Parathyroid adenoma (tissue), 2 donors: Measurements from ENCODE around the gene ANKRD13A.

Source experiments
- H2AFZ ChIP-seq: fragments of 300-600 bp; sonication (generic); one replicate; pipeline ENCODE4 v1.7.0; 2017; ENCODE audit warnings: antibody characterized with exemption, mild to moderate bottlenecking
- H3K27ac ChIP-seq: fragments of 300-600 bp; sonication (generic); one replicate; pipeline ENCODE4 v1.7.0; 2017
- H3K27me3 ChIP-seq: fragments of 300-600 bp; sonication (generic); one replicate; pipeline ENCODE4 v1.7.0; 2017; ENCODE audit warnings: low read length; ENCODE audit not compliant: control insufficient read depth, insufficient read depth
- H3K36me3 ChIP-seq: fragments of 300-600 bp; sonication (generic); one replicate; pipeline ENCODE4 v1.7.0; 2017; ENCODE audit warnings: low read length; ENCODE audit not compliant: control insufficient read depth, insufficient read depth
- H3K4me1 ChIP-seq: fragments of 300-600 bp; sonication (generic); one replicate; pipeline ENCODE4 v1.7.0; 2017; ENCODE audit warnings: control low read depth
- H3K4me2 ChIP-seq: fragments of 300-600 bp; sonication (generic); one replicate; pipeline ENCODE4 v1.7.0; 2017; ENCODE audit warnings: low read length
- H3K4me3 ChIP-seq: fragments of 300-600 bp; sonication (generic); one replicate; pipeline ENCODE4 v1.7.0; 2017; ENCODE audit warnings: low read depth, low read length
- H3K79me2 ChIP-seq: fragments of 300-600 bp; sonication (generic); one replicate; pipeline ENCODE4 v1.7.0; 2017; ENCODE audit warnings: control low read depth
- H3K9ac ChIP-seq: fragments of 300-600 bp; sonication (generic); one replicate; pipeline ENCODE4 v1.7.0; 2017; ENCODE audit warnings: mild to moderate bottlenecking
- H3K9me3 ChIP-seq: fragments of 300-600 bp; sonication (generic); one replicate; pipeline ENCODE4 v1.7.0; 2017; ENCODE audit warnings: low read length; ENCODE audit not compliant: control insufficient read depth
- TF ChIP-seq, protein P1 (sequence below): fragments of 300-600 bp; sonication (generic); IDR thresholded peaks from one replicate; pipeline ENCODE4 v1.7.0; 2017; ENCODE audit warnings: antibody characterized with exemption, mild to moderate bottlenecking
- donor health status: primary hyperparathyroidism.

Gene ANKRD13A

GRCh38 chr12:109997393-109997792 lies 1.8 kb upstream of the ANKRD13A start:
- TF ChIP-seq, protein P1, sequence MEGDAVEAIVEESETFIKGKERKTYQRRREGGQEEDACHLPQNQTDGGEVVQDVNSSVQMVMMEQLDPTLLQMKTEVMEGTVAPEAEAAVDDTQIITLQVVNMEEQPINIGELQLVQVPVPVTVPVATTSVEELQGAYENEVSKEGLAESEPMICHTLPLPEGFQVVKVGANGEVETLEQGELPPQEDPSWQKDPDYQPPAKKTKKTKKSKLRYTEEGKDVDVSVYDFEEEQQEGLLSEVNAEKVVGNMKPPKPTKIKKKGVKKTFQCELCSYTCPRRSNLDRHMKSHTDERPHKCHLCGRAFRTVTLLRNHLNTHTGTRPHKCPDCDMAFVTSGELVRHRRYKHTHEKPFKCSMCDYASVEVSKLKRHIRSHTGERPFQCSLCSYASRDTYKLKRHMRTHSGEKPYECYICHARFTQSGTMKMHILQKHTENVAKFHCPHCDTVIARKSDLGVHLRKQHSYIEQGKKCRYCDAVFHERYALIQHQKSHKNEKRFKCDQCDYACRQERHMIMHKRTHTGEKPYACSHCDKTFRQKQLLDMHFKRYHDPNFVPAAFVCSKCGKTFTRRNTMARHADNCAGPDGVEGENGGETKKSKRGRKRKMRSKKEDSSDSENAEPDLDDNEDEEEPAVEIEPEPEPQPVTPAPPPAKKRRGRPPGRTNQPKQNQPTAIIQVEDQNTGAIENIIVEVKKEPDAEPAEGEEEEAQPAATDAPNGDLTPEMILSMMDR, result no peak
- Histone ChIP-seq H3K4me2 (no peak overlapping the region), H3K9ac (no peak overlapping the region), H3K27me3 (no peaks in the 10 kb centered on the region), H3K36me3 (no peaks in the 10 kb centered on the region), H3K4me1 (peaks cover 4% of the 10 kb centered on the region), H3K79me2 (peaks cover 13% of the 10 kb centered on the region), H3K4me3 (no peak overlapping the region), H3K27ac (no peak overlapping the region), H2AFZ (no peak overlapping the region), H3K9me3 (no peaks in the 10 kb centered on the region)

- H3K4me1 ChIP-seq, result peaks cover 4% of the 10 kb centered on the region
- H3K79me2 ChIP-seq, result peaks cover 14% of the 10 kb centered on the region
- no peak overlapping the region for H3K9ac ChIP-seq
- TF ChIP-seq, protein P1, result no peak
- H3K27me3 ChIP-seq, result no peaks in the 10 kb centered on the region
- H3K4me3 ChIP-seq, result peak overlapping the region; percentile 75
- H3K4me2 ChIP-seq, result peak overlapping the region; percentile 73
- no peaks in the 10 kb centered on the region for H3K36me3 ChIP-seq
- peak overlapping the region; percentile 84 for H2AFZ ChIP-seq
- H3K27ac ChIP-seq, result peak overlapping the region; percentile 69
- H3K9me3 ChIP-seq, result no peaks in the 10 kb centered on the region
Observed at GRCh38 chr12:109998241-109998903, 858 bp upstream of the ANKRD13A start.

DNA sequence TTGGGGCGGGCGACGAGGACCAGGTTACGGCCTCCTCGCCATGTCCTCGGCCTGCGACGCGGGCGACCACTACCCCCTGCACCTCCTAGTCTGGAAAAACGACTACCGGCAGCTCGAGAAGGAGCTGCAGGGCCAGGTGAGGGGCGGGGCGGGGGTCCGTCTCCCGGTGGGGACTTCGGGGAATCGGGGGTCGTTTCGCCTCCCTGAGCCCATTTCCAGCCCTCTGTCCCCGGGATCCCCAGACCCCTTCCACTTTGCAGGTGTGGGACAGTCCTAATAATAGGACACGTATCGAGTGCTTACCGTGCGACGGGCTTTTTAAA lies 380 bp downstream of the ANKRD13A start:
- Histone ChIP-seq H3K4me2 (peak overlapping the region; percentile 70), H3K27me3 (no peaks in the 10 kb centered on the region), H3K4me3 (peak overlapping the region; percentile 75), H3K9ac (no peak overlapping the region), H3K4me1 (peaks cover 4% of the 10 kb centered on the region), H3K27ac (no peak overlapping the region), H3K9me3 (no peaks in the 10 kb centered on the region), H3K36me3 (no peaks in the 10 kb centered on the region), H3K79me2 (peaks cover 14% of the 10 kb centered on the region), H2AFZ (peak overlapping the region; percentile 84)
- TF ChIP-seq, protein P1, result no peak

DNA sequence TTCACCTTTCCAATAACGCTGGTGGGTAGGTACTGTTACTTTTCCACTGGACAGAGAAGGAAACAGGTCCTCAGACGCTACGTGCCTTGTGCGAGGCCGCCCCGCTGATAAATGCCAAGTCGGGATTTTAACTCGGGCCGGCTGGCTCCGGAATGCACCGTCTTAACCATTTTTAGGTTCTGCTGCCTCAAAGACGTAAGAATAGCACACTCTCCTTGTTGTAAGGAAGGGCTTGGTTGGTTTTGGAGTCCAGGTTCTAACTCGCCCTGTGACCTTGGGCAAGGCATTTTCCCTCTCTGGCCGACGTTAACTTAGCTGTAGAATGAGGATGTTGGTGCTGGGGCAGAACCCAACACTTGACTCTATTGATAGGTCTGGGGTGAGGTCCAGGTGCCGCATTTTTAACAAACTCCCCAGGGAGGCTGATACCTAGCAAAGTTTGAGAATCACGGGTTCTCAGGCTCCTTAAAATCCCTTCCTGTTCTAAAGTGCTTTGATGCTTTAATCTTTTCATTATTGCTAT lies 814 bp downstream of the ANKRD13A start:
- Histone ChIP-seq H3K79me2 (peaks cover 14% of the 10 kb centered on the region), H3K9ac (no peak overlapping the region), H3K27me3 (no peaks in the 10 kb centered on the region), H2AFZ (peak overlapping the region; percentile 84), H3K27ac (no peak overlapping the region), H3K36me3 (no peaks in the 10 kb centered on the region), H3K4me1 (peaks cover 4% of the 10 kb centered on the region), H3K9me3 (no peaks in the 10 kb centered on the region), H3K4me3 (peak overlapping the region; percentile 75), H3K4me2 (peak overlapping the region; percentile 70)
- TF ChIP-seq, protein P1, result no peak

DNA sequence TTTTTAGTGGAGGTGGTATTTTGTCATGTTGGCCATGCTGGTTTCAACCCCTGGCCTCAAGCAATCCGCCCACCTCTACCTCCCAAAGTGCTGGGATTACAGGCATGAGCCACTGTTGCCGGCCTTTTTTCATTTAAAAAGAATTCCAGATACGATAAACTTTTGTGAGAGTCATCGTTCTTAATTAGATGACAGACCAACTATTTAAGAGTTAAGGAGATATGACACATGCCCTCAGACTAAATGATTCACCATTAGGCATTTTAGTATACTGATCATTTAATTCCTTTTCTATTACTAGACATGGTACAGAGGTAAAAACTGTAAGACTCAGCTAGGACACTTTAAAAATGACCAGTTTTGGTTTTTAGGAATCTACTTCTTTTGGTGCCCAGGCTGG lies 2.4 kb downstream of the ANKRD13A start:
- no peak overlapping the region for H3K4me3 ChIP-seq
- TF ChIP-seq, protein P1, result no peak
- no peak overlapping the region for H2AFZ ChIP-seq
- no peak overlapping the region for H3K27ac ChIP-seq
- no peaks in the 10 kb centered on the region for H3K9me3 ChIP-seq
- no peaks in the 10 kb centered on the region for H3K36me3 ChIP-seq
- no peaks in the 10 kb centered on the region for H3K27me3 ChIP-seq
- H3K79me2 ChIP-seq, result peaks cover 9% of the 10 kb centered on the region
- H3K9ac ChIP-seq, result no peak overlapping the region
- H3K4me1 ChIP-seq, result peaks cover 4% of the 10 kb centered on the region
- H3K4me2 ChIP-seq, result no peak overlapping the region
